Gastrocnemius medialis (tissue), 4 donors: ENCODE measurements around the gene HRH2.

Experiments used
- CTCF ChIP-seq, 5 experiments: fragments of 450-650 bp in 3 of 5; fragments of 200-600 bp in 2 of 5; sonication (generic) in 2 of 5; IDR thresholded peaks in 4 of 5; conservative IDR thresholded peaks in 1 of 5; 1 replicate in 4 of 5; 2 replicates in 1 of 5; pipeline ENCODE4 v1.5.1; 2016 to 2019; ENCODE audit warnings: antibody characterized with exemption in 5 of 5, mild to moderate bottlenecking in 3 of 5, moderate library complexity in 3 of 5
- POLR2A ChIP-seq, 2 donors: fragments of 450-650 bp; IDR thresholded peaks; one replicate each; pipeline ENCODE4 v1.6.1; 2017; ENCODE audit warnings: antibody characterized with exemption in 2 of 2, mild to moderate bottlenecking in 2 of 2, moderate library complexity in 2 of 2

- TF ChIP-seq CTCF (IDR thresholded peaks at IDR 0.05 in 4 of 5, conservative IDR thresholded peaks at IDR 0.05 in 1 of 5) = no peak
- no peak for TF ChIP-seq POLR2A (IDR thresholded peaks at IDR 0.05)
Measured at GRCh38 chr5:175628668-175629067, 29.2 kb upstream of the HRH2 start.
